Activated CD8-positive, alpha-beta memory T cell treated with anti-CD3 and anti-CD28 coated beads for 36 hours (primary cell): ENCODE measurements around the gene CDK15. TPM values are rescaled to one million over a fixed set of nuclear protein-coding genes. Genes with fewer than 3 reads are reported as not detected.

Source experiments
- CTCF ChIA-PET: fragments of 350-600 bp; sonication (Branson Sonifier 250); formaldehyde crosslinking; loops from one replicate; lab custom pipeline; 2021; ENCODE audit warnings: antibody characterized with exemption; lab: Charles Lee
- POLR2A ChIA-PET: fragments of 350-600 bp; sonication (Branson Sonifier 250); formaldehyde crosslinking; loops from one replicate; lab custom pipeline; 2021; ENCODE audit warnings: antibody characterized with exemption; lab: Charles Lee
- total RNA-seq, 2 experiments: library from RNA; stranded (reverse); gene quantifications; one replicate each; pipeline ENCODE4 v1.2.3, GENCODE V29; 2021

The CDK15 gene
- total RNA-seq, 2 experiments from 2014 or later, result not detected

DNA sequence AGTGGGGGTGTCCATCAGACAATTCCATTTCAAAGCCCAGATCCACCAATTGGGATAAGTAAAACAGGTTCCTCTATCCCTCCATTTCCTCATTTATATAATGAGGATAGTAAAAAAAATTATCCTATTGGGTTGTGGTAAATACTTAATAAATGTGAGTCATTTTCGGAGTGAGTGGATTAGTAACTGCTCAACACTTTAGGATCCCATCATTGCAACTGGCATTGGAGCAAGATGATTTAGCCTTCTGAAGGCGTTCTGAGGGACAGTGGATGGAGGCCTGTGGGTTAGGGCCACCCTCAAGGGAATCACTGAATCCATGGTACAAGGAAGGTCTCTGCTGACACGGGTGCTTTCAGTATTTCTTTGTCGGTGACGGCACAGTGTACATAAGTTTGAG, 118.7 kb downstream of the CDK15 start:
- ChIA-PET POLR2A (no interaction called here), CTCF (no interaction called here)

DNA sequence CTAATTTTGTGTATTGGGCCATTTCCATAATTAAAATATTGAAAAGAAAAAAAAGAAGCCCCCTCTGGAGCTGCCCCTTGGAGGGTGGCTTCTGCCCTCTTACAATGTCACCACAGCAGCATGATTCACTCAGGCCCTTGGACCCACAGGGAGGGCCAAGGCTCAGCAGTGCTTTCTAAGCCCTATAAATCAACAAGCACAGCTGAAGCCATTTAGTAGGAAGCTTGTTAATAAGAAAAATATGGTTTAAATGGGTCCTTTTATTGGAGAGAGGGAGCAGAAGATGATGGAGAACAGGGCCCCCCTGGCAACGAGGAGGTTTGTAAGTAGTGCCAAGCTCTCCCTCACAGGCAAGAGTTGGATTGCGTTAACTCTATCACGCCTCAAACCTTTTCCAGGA, 119.7 kb downstream of the CDK15 start:
- ChIA-PET POLR2A (no interaction called here), CTCF (no interaction called here)

DNA sequence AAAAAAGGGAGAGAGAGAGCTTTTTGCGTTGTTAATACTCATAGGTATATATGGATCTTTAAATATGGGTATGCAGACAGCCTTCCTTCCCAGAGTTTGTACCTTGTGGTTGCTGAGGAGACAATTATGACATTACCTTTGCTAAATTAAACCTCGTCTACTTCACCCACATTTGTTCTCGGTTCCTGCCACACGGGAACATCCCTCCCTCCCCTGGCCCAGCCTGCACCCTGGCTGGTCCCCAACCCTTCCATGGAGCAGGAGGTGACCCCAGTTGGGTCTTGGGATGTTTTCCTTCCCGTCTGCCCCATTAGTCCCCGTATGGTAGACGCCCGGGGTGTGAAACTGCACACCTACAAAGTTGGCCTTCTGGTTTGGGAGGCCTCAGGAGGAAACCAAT, 122.0 kb downstream of the CDK15 start:
- CTCF ChIA-PET, result no interaction called here
- POLR2A ChIA-PET, result no interaction called here

GRCh38 chr2:201929281-201930026, 123.1 kb downstream of the CDK15 start:
- ChIA-PET CTCF (no interaction called here), POLR2A (no interaction called here)

- ChIA-PET POLR2A (no interaction called here), CTCF (no interaction called here)
Observed at GRCh38 chr2:201930043-201930442, 123.7 kb downstream of the CDK15 start.

- ChIA-PET POLR2A (no interaction called here), CTCF (no interaction called here)
Observed at GRCh38 chr2:201930831-201931230, 124.5 kb downstream of the CDK15 start.

- ChIA-PET CTCF (no interaction called here), POLR2A (no interaction called here)
Observed at GRCh38 chr2:201931475-201931874, 125.1 kb downstream of the CDK15 start.

- ChIA-PET CTCF (no interaction called here), POLR2A (no interaction called here)
Observed at GRCh38 chr2:201931951-201932350, 125.6 kb downstream of the CDK15 start.

GRCh38 chr2:201932511-201932910, 126.2 kb downstream of the CDK15 start:
- POLR2A ChIA-PET, result no interaction called here
- CTCF ChIA-PET, result no interaction called here

GRCh38 chr2:201933792-201934237, 127.5 kb downstream of the CDK15 start:
- ChIA-PET POLR2A (no interaction called here), CTCF (no interaction called here)

- ChIA-PET POLR2A (no interaction called here), CTCF (no interaction called here)
Observed at GRCh38 chr2:201936817-201937216, 130.5 kb downstream of the CDK15 start.

- ChIA-PET POLR2A (no interaction called here), CTCF (no interaction called here)
Observed at GRCh38 chr2:201937343-201937742, 131.0 kb downstream of the CDK15 start.

DNA sequence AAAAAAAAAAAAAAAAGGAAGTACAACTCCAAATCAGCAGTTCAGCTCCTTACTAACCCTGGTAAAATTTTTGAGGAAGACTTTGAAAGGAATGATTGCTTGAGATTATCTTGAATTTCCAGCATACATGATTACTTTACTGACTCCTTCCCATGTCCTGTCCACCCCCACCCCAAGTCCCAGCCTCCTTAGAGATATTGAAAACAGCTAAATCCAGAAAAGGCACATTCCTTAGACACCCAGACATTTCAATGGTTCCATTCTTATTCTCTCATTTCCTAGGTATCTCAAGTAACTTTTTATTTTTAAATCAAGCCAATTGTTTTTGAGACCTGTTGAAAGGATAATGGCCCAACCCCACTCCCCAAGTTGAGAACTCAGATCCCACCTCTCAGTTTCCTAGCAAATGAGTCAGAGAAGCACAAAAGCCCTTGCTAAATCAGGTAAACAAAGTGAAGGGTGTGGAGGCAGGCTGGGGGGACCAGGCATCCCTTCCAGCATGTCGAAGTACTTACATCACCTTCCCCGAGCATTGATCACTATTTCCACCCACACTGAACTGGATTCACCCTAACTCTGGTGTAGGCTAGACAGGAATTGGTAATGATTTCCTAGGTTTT, 131.9 kb downstream of the CDK15 start:
- ChIA-PET CTCF (no interaction called here), POLR2A (interaction anchor here (0.8 kb wide), 1 partner anchor 902 kb away, joined by 3 read pairs; no protein-coding TSS in a partner anchor)

DNA sequence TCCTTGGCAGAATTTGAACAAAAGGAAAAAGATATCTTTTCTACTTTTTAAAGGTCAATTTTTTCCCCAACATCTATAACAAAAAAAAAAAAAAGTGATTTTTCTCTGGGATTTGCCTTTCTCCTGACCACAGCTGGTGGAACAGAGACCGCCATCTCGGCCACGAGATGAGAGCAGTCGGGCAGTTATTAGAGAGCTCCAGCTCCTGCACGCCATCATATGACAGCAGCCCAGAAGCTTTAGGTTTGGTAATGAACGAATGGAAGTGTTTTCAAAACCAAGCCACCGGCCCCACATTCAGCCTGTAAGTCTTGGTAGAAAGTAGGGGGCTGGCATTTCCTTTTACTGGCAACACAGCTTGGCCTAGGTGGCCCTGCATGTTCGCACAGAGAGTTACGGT, 132.4 kb downstream of the CDK15 start:
- CTCF ChIA-PET, result no interaction called here
- POLR2A ChIA-PET, result interaction anchor here (0.8 kb wide), 1 partner anchor 902 kb away, joined by 3 read pairs; no protein-coding TSS in a partner anchor

DNA sequence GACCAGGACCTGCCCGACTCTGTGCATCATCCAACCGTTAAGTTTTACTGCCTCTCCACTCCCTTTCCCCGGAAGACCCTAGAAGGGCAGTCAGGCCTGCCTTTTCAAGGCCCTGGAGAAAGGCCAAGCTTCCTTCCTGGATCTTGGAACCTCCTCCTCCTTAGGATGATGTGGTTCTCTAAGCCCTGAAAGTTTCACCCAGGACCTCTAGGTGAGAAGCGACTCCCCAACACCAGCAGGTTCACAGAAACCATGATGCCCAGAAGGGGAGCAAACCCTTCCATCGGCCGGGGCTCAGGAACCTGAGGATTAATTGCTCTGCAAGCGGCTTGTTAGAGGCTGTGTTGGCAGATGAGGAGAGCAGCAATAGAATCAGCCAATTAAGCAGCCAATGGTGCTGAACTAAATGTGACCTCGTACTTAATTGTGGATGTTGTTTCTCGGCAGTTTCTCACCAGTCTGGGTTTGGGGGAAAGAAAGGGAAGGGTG, 133.2 kb downstream of the CDK15 start:
- POLR2A ChIA-PET, result no interaction called here
- CTCF ChIA-PET, result no interaction called here

GRCh38 chr2:201942531-201942930, 136.2 kb downstream of the CDK15 start:
- CTCF ChIA-PET, result no interaction called here
- POLR2A ChIA-PET, result no interaction called here

Other genes starting within 250 kb of the CDK15 start
- gene TMEM237, start 163.0 kb upstream of the CDK15 start, total RNA-seq, result 10 to 100 TPM; 19.4 to 19.8 TPM
- gene MPP4, start 107.9 kb upstream of the CDK15 start, total RNA-seq, result not detected
- gene ALS2, start 25.6 kb upstream of the CDK15 start, total RNA-seq, result 10 to 100 TPM; 15.2 to 16.5 TPM
- under 1 TPM; 0.46 to 0.63 TPM for gene FZD7, start 227.3 kb downstream of the CDK15 start, total RNA-seq